ENCODE results near the gene CACNB1. TPM values are rescaled to one million over a fixed set of nuclear protein-coding genes. Genes with fewer than 3 reads are reported as not detected.

Gene CACNB1
- total RNA-seq, 1 experiment from 2014 or later: 44.1 TPM

DNA sequence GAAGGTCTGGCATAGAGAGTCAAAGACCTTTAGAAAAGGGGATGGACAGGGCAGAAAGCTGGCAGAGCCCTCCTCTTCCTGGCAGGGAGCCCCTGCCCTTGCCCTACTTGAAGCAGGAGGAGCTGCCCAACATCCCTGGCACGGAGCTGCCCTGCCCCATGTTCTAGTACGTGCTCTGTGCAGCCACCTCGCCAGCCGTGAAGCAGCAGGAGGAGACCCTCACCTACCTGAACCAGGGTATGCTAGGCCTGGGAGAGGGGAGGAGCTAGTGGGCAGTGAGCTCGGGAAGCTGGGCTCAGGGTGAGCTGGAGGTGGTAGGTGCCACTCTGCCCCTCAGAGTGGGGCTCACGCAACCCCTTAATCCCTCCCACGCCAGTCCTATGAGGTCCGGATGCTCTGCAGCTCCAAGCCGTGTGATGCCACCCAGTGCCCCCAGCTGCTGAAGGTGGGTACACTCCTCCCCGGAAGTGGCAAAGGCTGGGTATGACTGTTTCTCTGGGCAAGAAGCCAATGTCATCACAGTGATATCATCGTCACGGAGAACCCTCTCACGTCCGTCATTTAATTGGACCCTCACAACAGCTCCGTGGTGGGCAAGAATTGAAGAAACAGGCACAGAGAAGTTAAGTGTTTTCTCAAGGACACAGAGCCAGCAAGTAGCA is 41.0 kb upstream of the CACNB1 start:
- Mint-ChIP-seq H3K36me3 (ENCODE audit: insufficient read depth, unreplicated experiment) (peaks cover 10% of the 10 kb centered on the region), H3K27ac (ENCODE audit: unreplicated experiment) (peak overlapping the region; percentile 81), H3K4me3 (ENCODE audit: low read depth, unreplicated experiment) (peak overlapping the region; percentile 46), H3K27me3 (ENCODE audit: unreplicated experiment) (peaks cover 13% of the 10 kb centered on the region), H3K4me1 (ENCODE audit: low read depth, unreplicated experiment) (peaks cover 36% of the 10 kb centered on the region), H3K9me3 (ENCODE audit: low read depth, unreplicated experiment) (no peaks in the 10 kb centered on the region)
- CTCF ChIA-PET: interaction anchor here (0.5 to 5.6 kb wide), 36 partner anchors 8 to 1036 kb away, joined by 3 to 165 read pairs (median 4); partner anchors contain the start of genes ARL5C, FBXL20, MED1 and RPL19
- intact Hi-C loops (cut with micrococcal nuclease; ENCODE audit: unreplicated experiment): no loop called here
- DNase-seq: peak; percentile 97
- TF ChIP-seq, protein P1, sequence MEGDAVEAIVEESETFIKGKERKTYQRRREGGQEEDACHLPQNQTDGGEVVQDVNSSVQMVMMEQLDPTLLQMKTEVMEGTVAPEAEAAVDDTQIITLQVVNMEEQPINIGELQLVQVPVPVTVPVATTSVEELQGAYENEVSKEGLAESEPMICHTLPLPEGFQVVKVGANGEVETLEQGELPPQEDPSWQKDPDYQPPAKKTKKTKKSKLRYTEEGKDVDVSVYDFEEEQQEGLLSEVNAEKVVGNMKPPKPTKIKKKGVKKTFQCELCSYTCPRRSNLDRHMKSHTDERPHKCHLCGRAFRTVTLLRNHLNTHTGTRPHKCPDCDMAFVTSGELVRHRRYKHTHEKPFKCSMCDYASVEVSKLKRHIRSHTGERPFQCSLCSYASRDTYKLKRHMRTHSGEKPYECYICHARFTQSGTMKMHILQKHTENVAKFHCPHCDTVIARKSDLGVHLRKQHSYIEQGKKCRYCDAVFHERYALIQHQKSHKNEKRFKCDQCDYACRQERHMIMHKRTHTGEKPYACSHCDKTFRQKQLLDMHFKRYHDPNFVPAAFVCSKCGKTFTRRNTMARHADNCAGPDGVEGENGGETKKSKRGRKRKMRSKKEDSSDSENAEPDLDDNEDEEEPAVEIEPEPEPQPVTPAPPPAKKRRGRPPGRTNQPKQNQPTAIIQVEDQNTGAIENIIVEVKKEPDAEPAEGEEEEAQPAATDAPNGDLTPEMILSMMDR (IDR thresholded peaks at IDR 0.05; ENCODE audit: unreplicated experiment): peak; percentile 16
- no TSS peak for BruUV-seq (replicated peaks)

DNA sequence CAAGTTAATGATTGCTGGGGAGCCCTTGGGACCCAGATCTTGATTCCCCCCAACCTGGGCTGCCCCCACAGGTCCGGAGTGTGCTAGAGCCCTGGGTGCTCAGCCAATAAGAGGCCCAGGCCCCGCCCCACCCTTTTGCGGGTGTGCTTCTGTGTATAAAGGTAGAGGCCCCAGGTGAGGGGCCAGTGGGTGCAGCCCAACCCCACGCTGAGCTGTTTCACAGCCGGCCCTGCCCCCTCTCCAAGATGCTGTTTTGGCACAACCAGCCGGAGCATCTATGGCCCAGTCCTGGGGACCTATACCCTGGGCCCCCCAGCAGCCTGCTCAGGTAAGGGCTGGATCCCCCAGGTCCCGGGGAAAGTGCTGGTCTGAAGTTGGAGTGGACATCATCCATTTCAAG is 40.1 kb upstream of the CACNB1 start:
- intact Hi-C loops (cut with micrococcal nuclease; ENCODE audit: unreplicated experiment): no loop called here
- no peaks in the 10 kb centered on the region for H3K9me3 Mint-ChIP-seq (ENCODE audit: low read depth, unreplicated experiment)
- no peak overlapping the region for H3K4me3 Mint-ChIP-seq (ENCODE audit: low read depth, unreplicated experiment)
- H3K27me3 Mint-ChIP-seq (ENCODE audit: unreplicated experiment): peaks cover 13% of the 10 kb centered on the region
- H3K36me3 Mint-ChIP-seq (ENCODE audit: insufficient read depth, unreplicated experiment): peaks cover 10% of the 10 kb centered on the region
- H3K27ac Mint-ChIP-seq (ENCODE audit: unreplicated experiment): no peak overlapping the region
- peaks cover 36% of the 10 kb centered on the region for H3K4me1 Mint-ChIP-seq (ENCODE audit: low read depth, unreplicated experiment)
- TF ChIP-seq, protein P1 (IDR thresholded peaks at IDR 0.05; ENCODE audit: unreplicated experiment): no peak
- no TSS peak for BruUV-seq (replicated peaks)
- DNase-seq: no peak
- CTCF ChIA-PET: interaction anchor here (1.0 to 5.6 kb wide), 21 partner anchors 8 to 255 kb away, joined by 3 to 165 read pairs (median 10); partner anchors contain the start of genes ARL5C and RPL19

DNA sequence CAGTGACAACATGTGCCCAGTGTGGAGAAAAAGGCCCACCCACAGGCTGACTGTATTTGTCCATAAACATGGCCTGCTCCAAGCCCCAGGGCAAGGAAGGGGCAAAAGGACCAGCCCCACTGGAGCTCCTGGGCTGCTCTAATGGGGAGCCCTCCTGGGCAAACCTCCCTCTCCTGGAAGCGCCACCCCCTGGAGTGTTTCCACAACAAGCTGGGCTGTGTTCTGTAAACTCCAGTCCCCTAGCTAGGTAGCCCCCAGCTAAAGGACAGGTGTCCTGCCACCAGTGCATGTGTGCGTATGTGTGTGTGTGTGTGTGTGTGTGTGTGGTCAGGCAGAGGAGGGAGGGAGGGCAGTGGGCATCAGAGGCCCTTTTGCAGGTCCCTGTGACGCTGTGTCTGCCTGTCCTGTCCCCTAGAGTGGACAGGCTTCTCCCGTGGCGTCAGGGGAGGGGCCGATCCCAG is 39.5 kb upstream of the CACNB1 start:
- CTCF ChIA-PET: interaction anchor here (0.6 to 5.6 kb wide), 13 partner anchors 8 to 79 kb away, joined by 3 to 165 read pairs (median 12); partner anchors contain the start of genes ARL5C and RPL19
- H3K4me3 Mint-ChIP-seq (ENCODE audit: low read depth, unreplicated experiment): no peak overlapping the region
- TF ChIP-seq, protein P1 (IDR thresholded peaks at IDR 0.05; ENCODE audit: unreplicated experiment): peak; percentile 23
- peaks cover 16% of the 10 kb centered on the region for H3K27me3 Mint-ChIP-seq (ENCODE audit: unreplicated experiment)
- H3K4me1 Mint-ChIP-seq (ENCODE audit: low read depth, unreplicated experiment): peaks cover 41% of the 10 kb centered on the region
- peak; percentile 67 for DNase-seq
- H3K36me3 Mint-ChIP-seq (ENCODE audit: insufficient read depth, unreplicated experiment): peaks cover 10% of the 10 kb centered on the region
- no peak overlapping the region for H3K27ac Mint-ChIP-seq (ENCODE audit: unreplicated experiment)
- no peaks in the 10 kb centered on the region for H3K9me3 Mint-ChIP-seq (ENCODE audit: low read depth, unreplicated experiment)
- intact Hi-C loops (cut with micrococcal nuclease; ENCODE audit: unreplicated experiment): no loop called here
- BruUV-seq (replicated peaks): no TSS peak

DNA sequence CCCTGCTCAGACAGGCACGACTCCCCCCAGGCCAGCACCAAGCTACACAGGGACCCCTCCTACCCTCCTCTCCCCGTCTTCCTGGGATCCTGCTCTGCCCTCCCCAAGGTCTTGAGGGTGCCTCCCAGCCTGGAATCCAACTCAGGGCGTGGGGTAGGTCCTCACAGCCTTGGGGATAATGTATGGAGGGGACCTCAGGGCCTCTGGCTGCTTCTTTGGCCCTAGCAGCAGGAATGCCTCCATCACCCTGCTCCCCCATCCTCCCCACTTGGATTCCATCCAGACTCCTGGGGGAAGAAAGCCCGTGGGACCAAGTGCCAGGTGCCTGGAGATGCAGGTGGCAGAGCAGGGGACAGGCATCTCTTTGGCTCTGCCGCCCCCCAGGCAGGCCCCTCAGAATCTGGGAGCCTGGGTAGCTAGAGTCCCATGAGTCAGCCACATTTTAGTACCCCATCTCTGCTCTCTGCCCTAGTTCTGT is 39.0 kb upstream of the CACNB1 start:
- no peak overlapping the region for H3K4me3 Mint-ChIP-seq (ENCODE audit: low read depth, unreplicated experiment)
- TF ChIP-seq, protein P1 (IDR thresholded peaks at IDR 0.05; ENCODE audit: unreplicated experiment): no peak
- H3K27ac Mint-ChIP-seq (ENCODE audit: unreplicated experiment): no peak overlapping the region
- CTCF ChIA-PET: interaction anchor here (0.6 to 5.6 kb wide), 29 partner anchors 9 to 560 kb away, joined by 3 to 165 read pairs (median 4); partner anchors contain the start of genes ARL5C, CACNB1 and RPL19
- BruUV-seq (replicated peaks): no TSS peak
- peaks cover 10% of the 10 kb centered on the region for H3K36me3 Mint-ChIP-seq (ENCODE audit: insufficient read depth, unreplicated experiment)
- no peak for DNase-seq
- H3K27me3 Mint-ChIP-seq (ENCODE audit: unreplicated experiment): peaks cover 21% of the 10 kb centered on the region
- no peaks in the 10 kb centered on the region for H3K9me3 Mint-ChIP-seq (ENCODE audit: low read depth, unreplicated experiment)
- intact Hi-C loops (cut with micrococcal nuclease; ENCODE audit: unreplicated experiment): no loop called here
- H3K4me1 Mint-ChIP-seq (ENCODE audit: low read depth, unreplicated experiment): peaks cover 47% of the 10 kb centered on the region

Measured in Calu3 (cell line).